GM21717 (cell line): ENCODE measurements around the gene FBP1.
"Not testable (repeated sequence)": the region's sequence is repeated elsewhere in the genome, so short reads cannot be mapped to it uniquely, and the experiment has no call there.

Source experiments
- ATAC-seq: cut with Tn5 transposase; IDR thresholded peaks from one replicate; pipeline ENCODE4 v1.9.1; 2021; ENCODE audit warnings: mild to moderate bottlenecking, moderate library complexity; ENCODE audit not compliant: unreplicated experiment

Gene FBP1

DNA sequence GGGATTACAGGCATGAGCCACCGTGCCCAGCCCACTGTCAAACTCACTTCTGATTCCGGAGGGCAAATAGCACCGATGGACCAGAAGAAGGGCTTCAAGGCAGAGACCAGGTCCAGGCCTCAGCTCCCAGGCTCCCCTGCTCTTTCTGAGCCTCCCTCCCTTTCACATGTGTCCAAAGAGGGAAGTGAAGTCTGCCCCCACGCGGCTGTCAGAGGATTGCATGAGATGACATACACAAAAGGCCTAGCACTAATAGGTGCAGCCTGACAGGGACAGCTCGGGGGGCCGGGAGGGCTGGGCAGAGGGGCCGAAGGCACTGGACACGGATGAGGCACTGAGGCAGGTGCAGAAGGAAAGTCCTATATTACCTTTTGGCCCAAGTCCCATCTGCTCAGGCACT is 16.1 kb downstream of the FBP1 start:
- no peak for ATAC-seq

DNA sequence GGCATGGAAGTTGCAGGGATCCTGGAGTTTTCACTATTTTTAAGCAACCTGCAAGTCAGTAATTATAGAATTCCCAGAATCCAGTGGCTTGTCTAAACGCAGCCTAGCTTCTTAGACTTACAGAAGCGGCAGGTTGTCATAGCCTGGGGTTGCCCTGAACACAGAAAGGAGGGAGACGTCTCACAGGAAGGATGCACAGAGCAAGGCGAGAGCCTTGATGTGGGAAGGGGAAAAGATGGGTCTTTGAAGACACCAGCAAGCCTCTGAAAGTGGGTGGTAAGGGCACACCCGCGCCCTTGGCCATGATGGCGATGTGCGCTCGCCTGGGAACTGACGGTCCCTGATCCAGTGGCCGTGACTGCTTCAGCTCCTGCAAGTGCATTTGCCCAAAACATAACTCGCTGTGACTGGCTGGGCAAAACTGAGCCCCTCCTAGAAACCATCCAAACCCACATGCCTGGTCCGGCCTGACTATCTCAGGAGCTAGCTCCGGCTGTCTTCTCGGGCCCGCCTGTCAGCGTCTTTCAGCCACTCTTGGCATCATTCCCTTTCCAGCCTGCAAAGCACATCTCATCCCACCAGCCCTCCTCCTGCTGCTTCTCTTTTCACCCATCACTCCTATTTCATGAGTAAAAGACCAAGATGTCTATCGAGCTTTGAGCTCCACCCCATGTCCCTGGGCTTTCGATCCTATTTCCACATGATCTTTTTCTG is 17.1 kb downstream of the FBP1 start:
- no peak for ATAC-seq

DNA sequence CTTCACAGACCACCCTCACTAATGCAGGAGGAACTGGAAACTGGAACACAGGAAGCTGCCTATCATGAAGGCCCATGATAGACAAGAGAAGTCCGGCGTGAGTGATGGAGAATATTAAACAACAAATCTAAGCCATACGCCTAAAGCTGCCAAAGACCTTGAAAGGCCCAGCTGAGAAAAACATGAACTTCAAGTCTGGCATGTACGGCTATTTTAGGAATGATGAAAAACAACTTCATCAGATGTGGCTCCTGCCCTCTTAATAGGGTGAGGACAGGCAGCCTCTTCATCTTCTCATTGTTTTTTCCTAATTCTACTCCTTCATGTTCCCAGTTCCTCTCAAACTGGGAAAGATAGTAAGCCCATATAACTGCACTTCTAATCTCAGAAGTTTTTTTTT is 20.3 kb downstream of the FBP1 start:
- ATAC-seq = no peak

DNA sequence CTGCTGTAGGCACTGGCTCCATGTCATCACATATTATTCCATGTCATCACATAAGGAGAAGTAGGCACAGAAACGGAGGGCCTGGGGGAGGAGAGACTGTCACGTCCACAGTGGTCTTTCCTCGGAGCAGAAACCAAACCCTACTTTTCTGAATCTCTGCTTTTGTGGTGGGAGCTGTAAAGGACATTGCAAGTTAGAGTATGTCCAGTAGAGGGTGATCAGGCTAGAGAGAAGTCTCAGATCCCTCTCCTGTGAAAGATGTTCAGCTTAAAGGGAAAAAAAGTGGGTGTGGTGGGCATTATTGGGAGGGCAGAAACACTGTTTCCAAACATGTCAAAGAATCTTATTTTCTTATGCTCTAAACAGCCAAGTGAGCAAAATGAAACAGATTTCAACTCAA is 26.3 kb downstream of the FBP1 start:
- ATAC-seq = no peak

DNA sequence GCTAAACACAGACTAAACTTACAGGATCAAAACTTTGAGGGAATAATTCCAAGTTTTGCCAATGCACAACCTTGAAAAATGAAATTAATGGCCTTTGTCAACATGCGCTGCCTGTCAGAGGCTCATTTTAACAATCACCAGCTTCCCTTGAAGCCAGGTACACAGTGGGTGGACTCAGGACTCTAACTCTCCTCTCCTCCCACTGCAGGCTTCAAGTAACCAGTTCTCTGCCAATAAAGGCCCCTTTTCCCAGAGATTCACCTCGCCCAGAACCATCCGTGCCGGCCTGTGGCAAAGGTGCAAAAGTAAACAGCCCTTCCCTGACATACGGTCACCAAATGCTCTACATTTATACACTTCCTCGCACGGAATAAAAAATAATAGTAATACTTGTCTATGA is 27.2 kb downstream of the FBP1 start:
- no peak for ATAC-seq

DNA sequence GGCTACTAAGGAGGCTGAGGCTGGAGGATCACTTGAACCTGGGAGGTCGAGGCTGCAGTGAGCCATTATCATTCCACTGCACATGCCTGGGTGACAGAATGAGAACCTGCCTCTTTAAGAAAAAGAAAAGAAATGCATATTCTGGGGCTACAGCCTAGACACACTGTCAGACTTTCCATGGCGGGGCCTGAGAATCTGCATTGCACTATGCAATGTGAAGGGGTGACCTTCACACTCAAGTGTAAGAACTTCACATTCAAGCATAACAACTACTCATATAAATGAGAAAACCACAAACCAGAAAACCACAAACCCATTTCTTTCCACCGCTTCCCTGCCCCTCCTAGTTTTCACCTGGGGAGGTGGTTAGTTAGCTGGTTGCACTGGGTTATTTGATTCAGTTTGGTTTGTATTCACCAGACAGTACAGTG is 27.7 kb downstream of the FBP1 start:
- no peak for ATAC-seq

DNA sequence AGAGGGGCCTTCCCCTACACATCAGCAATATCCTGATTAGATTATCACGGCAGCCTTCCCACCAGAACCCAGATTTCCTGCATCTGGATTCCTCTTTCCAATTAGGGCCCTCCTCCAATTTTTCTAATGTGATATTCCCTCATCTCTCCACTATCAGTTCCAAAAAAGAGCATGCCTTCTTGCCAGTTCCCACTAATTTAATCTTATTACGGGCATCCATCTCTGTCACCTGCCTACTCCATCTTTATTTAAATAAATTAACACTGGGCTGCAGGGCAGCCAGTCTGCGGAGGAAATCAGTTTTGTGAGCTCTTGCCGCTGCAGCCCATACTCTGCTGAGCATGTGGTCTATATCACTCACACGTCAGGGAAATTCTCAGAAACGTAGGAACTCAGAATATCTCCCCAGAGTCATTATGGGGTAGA is 29.1 kb downstream of the FBP1 start:
- no peak for ATAC-seq

DNA sequence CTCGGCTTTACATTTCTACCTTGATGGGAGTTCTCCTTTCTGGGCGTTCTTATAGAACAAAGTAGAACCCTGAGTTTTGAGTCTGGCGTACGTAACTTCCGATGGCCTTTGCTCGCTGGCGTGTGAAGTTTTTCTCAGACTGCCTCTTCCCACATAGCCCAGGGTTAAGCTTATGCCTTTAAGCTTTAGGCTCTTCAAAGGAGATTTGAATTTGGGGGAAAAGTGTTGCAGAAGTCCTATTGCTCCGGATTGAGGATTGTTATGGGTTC is 32.0 kb downstream of the FBP1 start:
- ATAC-seq = no peak

DNA sequence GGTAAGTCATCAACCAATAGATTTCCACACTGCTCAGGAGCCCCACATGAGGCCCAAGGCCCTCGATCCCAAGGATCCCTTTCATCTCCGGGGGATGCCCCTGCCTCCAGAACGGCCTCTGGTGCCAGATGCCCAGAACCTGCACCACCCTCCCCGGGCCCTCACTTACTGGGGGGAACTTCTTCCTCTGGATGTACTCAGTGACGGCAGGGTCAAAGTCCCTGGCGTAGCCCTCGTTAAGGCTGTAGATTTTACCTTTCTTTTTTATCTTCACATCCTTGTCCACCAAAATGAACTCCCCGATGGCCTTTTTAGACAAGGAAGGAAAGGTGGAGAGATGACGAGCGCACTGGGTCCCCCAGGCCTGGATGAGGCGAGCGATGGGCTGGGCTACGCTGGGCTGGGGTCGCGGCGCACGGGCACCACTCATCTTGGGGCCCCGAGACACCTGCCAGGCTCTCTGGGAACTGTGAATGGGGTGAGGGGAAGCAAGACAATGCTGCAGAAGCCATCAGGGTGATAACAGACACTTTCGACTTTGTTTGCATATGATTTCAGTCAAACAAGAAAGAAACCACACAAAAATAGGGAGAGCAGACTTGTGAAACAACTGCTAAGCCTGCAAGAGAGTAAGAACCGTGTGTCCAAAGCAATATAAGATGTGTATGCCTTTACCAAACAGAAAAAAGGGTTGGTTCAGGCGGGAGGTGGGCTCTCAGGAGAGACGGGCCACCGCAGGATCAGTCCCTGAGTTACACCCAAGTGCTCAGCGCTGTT is 32.5 kb downstream of the FBP1 start:
- no peak for ATAC-seq

DNA sequence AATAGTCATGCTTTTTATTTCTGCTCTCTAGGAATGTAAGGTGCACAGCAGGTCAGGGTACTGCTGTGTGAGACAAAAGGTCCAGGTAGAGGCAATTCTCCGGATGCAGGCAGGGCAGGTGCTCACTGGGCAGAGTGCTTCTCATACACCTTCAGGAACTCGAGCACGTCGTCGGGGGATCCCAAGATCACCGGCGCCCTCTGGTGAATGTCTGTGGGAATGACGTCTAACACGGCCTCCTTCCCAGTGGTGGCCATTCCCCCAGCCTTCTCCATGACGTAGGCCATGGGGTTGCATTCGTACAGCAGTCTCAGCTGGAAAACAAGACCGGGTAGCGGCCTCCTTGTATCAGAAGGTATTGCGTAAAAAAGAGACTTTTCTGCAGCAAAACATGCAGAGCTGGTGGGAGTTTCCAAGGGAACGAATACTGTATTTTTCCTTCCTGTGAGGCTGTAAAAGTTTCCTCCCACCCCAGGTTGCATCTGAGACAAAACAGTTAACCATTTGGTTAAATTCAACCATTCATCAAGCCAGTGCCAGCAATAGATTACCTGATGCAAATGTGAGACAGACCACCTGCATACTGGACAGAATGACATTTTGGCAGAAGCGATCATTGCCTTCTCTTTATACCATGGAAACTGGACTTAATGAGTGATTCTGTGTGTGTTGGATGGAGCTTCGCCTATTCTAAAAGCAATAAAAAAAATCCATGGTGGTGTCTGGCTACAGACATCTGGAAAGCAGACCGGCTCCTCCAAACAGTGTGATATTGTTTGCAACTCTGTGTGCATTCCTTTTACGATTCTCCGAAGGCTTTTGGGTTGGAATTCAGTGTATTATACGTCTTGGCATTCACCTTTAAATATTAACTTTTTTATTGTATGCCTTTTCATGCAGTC is 35.8 kb downstream of the FBP1 start:
- ATAC-seq = no peak

DNA sequence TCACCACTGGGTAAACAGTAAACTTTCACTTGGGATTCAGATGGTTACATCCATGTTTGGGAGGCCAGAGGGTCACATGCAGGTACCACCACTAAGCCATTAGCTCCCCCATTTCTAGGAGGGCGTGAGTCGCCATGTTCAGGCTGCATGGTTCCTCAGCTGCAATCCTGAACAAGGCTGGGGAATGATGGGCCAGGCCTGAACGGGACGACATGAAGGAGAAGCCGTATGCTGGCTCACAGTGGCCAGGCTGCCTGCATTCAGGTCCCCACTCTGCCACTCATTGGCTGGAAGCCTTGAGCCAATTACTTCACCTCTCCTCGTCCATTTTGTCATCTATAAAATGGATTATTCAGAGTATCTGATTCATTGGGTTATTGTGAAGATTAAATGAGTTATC is 36.7 kb downstream of the FBP1 start:
- ATAC-seq = no peak

DNA sequence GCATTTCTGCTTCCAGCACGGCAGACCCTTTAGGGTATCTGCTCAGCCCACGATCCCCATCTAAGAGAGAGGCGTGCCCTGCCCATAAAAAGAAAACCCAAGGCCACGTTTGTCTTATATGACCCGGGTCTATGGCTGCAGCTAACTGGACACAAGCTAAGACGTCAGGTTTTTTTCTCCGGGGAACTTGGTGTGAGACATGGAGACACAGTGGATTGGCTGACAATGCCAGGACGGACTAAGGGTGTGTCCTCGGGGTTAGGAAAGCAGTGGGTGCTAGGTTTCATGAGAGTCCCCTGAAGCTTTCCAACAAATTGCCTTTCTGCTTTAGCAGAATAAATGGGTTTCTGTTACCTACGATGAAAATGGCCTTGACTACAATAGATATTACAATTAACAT is 38.6 kb downstream of the FBP1 start:
- no peak for ATAC-seq

DNA sequence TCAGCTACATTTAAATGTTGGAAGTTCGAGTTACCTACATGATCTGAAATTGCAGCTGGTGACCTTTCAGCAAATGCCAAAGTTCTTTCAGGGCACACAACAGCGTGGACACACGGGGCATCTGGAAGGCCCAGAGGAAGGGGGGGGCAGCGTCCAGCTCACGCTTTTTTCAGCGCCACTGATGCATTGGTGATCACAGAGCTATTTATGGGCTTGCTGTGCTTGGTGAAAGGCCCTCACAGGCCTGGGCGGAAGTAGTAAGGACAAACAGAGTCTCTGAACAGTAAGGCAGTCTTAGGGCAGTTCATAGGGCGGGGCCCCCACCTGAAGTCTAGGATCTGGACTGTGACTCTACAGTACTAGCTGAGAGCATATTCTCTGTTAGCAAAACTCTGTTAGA is 39.1 kb downstream of the FBP1 start:
- no peak for ATAC-seq

DNA sequence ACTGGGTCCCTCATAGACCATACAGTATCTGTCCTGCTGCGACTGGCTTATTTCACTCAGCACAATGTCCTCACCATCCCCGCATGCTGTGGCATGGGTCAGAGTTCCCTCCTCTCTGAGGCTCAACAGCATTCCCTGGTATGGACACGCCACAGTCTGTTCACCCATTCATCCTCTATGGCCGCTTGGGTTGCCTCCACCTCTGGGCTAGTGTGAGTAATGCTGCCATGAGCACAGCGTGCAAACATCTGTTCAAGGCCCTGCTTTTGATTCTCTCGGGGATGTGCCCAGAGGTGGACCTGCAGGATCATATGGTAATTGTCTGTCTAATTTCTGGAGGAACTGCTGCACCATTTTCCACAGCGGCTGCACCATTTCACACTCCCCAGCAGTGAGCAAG is 40.2 kb downstream of the FBP1 start:
- ATAC-seq = no peak

DNA sequence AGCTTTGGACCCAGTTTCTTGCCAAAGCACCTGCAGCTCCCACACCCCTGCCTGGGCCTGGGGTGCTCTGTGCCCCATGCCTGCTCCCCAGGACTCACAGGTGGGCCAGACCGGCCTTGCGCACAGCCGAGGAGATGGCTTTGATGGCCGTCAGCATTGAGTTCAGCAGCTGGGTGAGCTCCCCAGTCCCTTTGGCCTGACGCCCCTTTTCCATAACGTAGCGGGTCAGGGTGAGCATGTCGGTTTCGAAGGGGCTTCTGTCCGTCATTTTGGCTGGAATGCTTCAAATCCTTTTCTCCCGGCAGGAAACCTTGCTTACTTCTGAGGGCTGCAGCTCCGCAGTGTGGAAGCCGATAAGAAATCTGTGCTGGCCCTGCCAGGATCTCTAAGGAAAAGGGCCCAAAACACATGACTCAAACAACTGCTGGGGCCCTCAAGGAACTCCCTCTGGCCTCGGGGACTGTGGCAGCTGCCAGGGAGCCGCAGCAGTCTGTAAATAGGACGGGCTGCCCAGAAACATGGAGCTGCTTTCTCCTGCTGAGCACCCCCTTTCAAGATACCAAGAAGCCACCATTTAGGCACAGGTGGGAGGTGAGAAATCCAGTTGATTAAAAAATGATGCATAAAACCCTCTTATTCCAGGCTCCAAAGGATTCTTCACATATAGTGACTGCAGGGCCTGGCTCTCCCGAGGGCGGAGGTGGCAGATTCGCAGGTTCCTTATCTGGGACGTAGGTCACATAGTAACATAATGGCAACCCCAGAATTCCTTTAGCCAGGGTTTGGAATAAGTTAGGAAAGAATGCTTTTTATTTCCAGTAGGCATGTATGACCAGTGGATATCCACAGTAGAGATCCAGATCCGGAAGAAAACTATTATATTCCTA is 45.6 kb downstream of the FBP1 start, which contains the start of gene FBP2:
TSS of gene FBP2 (minus strand) at position 366 of the 887 bp plus-strand sequence. CDS start at position 268, 98 bp downstream.
- ATAC-seq = no peak

DNA sequence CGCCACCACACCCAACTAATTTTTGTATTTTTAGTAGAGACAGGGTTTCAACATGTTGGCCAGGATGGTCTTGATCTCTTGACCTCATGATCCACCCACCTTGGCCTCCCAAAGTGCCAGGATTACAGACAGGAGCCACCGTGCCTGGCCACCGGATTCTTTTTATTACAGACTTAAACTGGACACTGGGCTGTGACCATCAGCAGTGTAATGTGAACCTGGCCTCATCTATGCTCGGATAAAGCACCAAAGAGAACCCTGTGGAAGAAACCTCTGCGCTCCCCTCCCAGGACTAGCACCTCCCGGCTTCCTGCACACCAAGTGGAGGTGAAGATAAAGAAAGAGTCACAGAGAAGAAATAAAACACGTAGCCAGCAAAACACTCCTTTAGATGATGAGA is 46.6 kb downstream of the FBP1 start:
- not testable (repeated sequence) for ATAC-seq

DNA sequence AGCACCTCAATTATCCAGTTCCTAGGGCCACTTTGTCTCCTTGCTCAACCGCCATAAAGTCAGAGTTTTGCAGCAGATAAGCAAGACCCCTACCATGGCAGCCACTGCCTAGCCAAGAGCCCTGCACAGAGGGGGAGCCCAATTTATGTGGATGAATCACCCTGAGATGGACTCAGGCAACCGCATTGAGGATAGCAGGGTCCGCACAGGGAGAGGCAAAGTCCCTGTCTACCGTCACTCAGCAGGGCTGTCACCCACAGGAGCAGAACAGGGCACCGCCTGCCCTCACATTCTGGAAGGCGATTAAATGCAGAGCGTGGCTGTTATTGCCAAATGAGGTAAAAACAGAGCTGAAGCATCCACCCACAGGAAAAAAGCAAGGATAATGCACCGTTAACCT is 47.4 kb downstream of the FBP1 start:
- ATAC-seq = no peak

DNA sequence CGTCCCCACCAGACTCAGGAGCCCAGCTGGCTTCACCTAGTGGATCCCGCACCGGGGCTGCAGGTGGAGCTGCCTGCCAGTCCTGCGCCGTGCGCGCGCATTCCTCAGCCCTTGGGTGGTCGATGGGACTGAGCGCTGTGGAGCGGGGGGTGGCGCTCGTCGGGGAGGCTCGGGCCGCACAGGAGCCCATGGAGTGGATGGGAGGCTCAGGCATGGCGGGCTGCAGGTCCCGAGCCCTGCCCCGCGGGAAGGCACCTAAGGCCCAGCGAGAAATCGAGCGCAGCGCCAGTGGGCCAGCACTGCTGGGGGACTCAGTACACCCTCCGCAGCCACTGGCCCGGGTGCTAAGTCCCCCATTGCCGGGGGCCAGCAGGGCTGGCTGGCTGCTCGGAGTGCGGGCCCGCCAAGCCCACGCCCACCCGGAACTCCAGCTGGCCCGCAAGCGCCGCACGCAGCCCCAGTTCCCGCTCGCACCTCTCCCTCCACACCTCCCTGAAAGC is 48.2 kb downstream of the FBP1 start:
- ATAC-seq = not testable (repeated sequence)

DNA sequence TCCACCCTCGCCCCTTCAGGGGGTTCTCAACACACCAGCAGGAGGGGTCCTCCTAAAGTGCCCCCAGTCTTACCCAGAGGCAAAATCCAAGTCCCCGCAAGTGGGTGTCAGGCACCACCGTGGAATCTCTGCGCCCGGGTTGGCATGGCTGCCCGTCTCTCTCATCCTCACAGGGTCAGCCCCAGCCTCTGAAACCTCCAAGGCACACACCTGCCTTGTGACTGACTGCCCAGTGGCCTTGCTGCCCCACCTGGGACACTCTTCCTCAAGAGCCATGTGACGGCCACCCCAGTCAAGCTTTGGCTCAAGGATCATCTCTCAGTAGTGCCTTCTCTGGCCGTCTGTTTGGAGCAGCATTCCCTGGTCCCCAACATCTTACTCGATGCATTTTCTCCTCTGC is 50.6 kb downstream of the FBP1 start:
- ATAC-seq = no peak

DNA sequence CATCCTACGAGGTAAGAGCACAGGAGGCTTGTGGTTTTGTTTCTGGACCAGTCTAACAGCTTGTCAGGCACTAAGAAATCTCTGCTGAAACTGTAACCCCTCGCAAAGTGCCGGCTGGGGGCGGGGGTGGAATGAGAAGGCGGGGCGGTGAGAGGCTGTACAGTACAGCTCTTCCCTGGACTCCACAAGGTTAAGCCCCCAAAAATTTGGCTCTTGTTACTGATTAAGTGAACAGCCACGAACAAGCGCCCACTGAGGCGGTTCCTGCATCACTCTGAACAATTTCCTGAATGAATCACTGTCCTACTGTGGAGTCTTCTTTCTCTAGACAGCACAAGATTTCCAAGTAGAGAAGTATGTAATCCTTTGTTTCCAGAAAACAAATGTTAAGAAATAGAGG is 52.5 kb downstream of the FBP1 start:
- ATAC-seq = no peak
